ENCODE results near the gene RNASET2.

GRCh38 chr6:166905013-166905412 is 51.3 kb downstream of the RNASET2 start:
- TF ChIP-seq SP1 (IDR thresholded peaks at IDR 0.05): no peak
- TF ChIP-seq CTCF (IDR thresholded peaks at IDR 0.05; ENCODE audit: low read depth, low read length, missing input control): no peak
- TF ChIP-seq MAX (IDR thresholded peaks at IDR 0.05): no peak

All from liver (tissue), 3 donors.